AG04450 (cell line): ENCODE results near the gene DDAH2. TPM values are rescaled to one million over a fixed set of nuclear protein-coding genes. Genes with fewer than 3 reads are reported as not detected.

ENCODE experiments used
- CTCF ChIA-PET: fragments of 300-600, 350-600 bp; formaldehyde crosslinking; extraction: SDS; loops from one replicate; lab custom pipeline; 2022; ENCODE audit warnings: antibody characterized with exemption, inconsistent platforms; lab: Charles Lee
- POLR2A ChIA-PET: fragments of 350-600 bp; formaldehyde crosslinking; extraction: SDS; loops from one replicate; lab custom pipeline; 2021; ENCODE audit warnings: antibody characterized with exemption, inconsistent platforms; lab: Yijun Ruan, JAX
- DNase-seq: peaks from one replicate; pipeline ENCODE4 v3.0.0-alpha.2; 2011; ENCODE audit warnings: low read depth, low spot score
- H3K27ac ChIP-seq: one replicate; pipeline ENCODE4 v1.5.1; 2012; ENCODE audit warnings: low read depth, low read length, control low read depth
- H3K27me3 ChIP-seq: one replicate; pipeline ENCODE4 v1.6.0; 2012; ENCODE audit warnings: low read length; ENCODE audit not compliant: control insufficient read depth, insufficient read depth
- H3K4me3 ChIP-seq: 2 replicates; pipeline ENCODE4 v1.5.1; 2011; ENCODE audit warnings: mild to moderate bottlenecking, low read depth, low read length, control low read depth
- H3K9me3 ChIP-seq: 2 replicates; pipeline ENCODE4 v1.5.1; 2012; ENCODE audit warnings: low read length; ENCODE audit not compliant: control insufficient read depth, insufficient read depth
- CTCF ChIP-seq: IDR thresholded peaks from 2 replicates; pipeline ENCODE4 v1.5.1; 2011; ENCODE audit warnings: low read depth, low read length, control low read depth, inconsistent platforms
- polyA plus RNA-seq: library from polyadenylated mRNA; depleted of rRNA; stranded (reverse); fragments of >200 nt; gene quantifications from 2 replicates; pipeline ENCODE4 v1.2.3, GENCODE V29; 2011

Gene DDAH2
- polyA plus RNA-seq, 1 experiment, result 44.4 TPM

DNA sequence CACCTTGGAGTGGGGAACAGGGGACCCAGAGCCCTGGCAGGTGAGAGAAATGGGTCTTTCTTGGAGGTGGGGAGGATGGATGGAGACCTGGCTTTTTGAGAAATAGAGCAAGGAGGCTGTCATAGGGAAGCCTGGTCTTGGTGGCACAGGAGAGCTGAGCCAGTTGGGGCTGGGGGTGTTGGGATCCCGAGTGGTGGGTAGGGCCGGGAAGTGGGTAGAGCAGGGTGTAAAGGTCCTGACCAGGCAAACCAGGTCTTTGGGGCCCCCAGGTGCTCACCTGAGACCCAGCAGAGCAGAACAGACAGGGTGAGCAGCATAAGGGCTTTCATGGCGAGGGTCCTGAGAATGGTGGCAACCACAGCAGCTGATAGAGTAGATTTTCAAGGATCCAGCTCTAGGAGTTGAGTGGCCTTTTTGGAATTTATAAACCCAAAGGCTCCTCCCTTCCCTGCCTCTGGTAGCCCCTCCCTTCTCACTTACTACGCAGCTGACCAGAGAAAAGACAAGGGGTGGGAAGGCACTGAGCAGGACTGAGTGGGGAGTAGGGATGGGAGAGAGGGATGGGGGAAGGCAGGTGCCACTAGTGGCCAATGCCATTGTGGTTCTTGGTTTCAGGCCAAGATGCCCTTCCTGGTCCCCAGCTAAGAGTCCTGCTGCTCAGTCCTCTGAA is 7.6 kb downstream of the DDAH2 start, which contains the start of gene LY6G6C:
TSS of gene LY6G6C (minus strand) at position 396 of the 670 bp plus-strand sequence. CDS start at position 329, 67 bp downstream.
- CTCF ChIA-PET, result no interaction called here
- H3K27ac ChIP-seq, result no peak within 1 kb of the TSS
- no peaks in the 10 kb centered on the region; the same call in 1 of the 2 replicates for H3K9me3 ChIP-seq
- no peak for TF ChIP-seq CTCF
- no peak within 1 kb of the TSS for H3K4me3 ChIP-seq
- no peak for DNase-seq
- peaks cover 13% of the 10 kb centered on the region for H3K27me3 ChIP-seq
- POLR2A ChIA-PET, result interaction anchor here (0.5 kb wide), 1 partner anchor 12 kb away, joined by 3 read pairs; no protein-coding TSS in a partner anchor

DNA sequence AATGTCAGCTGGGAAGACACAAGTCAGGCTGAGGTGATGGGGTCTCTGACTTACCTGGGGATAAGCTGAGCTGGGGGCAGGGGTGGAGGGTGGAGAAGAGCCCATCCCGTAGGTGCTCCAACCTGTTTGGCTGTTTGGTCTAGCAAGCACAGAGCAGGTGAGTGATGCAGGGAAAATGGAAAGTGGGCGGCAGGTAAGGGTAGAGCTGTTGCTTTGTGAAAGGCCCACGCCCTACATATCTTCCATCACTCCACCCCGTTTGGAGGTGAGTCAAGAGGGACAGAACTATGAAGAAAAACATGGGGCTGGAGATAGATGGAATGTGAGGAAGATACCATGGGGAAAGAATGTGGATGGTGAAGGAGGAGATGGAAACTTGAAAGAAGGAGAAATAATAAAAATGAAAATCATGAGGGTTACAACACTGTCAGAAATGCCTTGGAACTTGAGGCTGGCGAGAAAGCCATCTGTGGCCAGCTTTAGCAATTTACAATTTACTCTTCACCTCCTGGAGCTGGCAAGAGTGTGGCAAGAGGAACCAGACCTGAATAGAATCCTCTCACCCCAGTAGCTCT is 8.8 kb downstream of the DDAH2 start:
- no peak overlapping the region for H3K27ac ChIP-seq
- CTCF ChIA-PET, result interaction anchor here (0.7 kb wide), 1 partner anchor 9 kb away, joined by 3 read pairs; no protein-coding TSS in a partner anchor
- TF ChIP-seq CTCF, result no peak
- H3K4me3 ChIP-seq, result no peak overlapping the region
- DNase-seq, result no peak
- POLR2A ChIA-PET, result interaction anchor here (0.6 kb wide), 1 partner anchor 107 kb away, joined by 3 read pairs; the partner anchor contains the start of gene HSPA1B
- H3K27me3 ChIP-seq, result peaks cover 15% of the 10 kb centered on the region
- no peaks in the 10 kb centered on the region; the same call in 1 of the 2 replicates for H3K9me3 ChIP-seq

DNA sequence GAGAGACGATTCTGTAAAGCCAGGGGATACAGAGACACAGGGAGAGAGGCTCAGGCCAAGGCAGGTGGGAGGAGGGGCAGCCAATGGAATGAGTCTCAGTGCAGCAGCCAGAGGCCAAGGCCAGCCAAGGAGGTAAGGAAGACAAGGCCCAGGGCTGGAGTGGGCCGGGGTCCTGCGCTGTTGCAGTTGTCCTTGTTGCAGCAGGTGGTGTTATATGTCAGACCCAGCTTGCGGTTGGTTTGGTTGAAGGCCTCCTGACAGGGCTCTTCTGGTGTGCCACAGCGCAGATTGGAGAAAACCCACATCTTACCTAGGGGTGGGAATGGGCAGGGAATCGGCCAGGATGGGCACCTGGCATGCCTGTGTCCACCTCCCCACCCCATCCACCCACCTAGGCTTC is 10.1 kb downstream of the DDAH2 start:
- Histone ChIP-seq H3K4me3 (no peak overlapping the region), H3K27me3 (peaks cover 22% of the 10 kb centered on the region), H3K27ac (no peak overlapping the region), H3K9me3 (no peaks in the 10 kb centered on the region; the same call in 1 of the 2 replicates)
- no peak for TF ChIP-seq CTCF
- CTCF ChIA-PET, result no interaction called here
- no peak for DNase-seq
- POLR2A ChIA-PET, result no interaction called here

DNA sequence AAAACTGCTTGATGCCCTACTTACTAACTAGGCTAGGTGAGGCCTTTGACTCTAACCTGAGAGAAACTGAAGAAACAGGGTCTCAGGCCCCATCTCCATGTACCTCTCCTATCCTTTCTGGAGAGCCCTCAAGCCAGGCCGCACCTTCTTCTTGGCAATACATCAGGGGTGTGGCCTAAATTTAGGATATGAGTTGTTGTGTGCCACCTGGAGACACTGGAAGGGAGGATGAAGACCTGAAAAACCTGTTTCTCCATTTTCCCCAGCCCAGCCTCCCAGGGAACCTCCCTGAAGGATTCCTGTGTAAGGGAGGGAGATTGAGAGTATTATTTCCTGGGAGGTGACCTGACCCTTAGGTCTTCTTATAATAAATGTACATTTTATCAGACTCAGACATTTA is 10.8 kb downstream of the DDAH2 start:
- CTCF ChIA-PET, result no interaction called here
- no peak for DNase-seq
- H3K27me3 ChIP-seq, result peaks cover 25% of the 10 kb centered on the region
- H3K9me3 ChIP-seq, result no peaks in the 10 kb centered on the region
- no peak overlapping the region for H3K4me3 ChIP-seq
- no peak for TF ChIP-seq CTCF
- no peak overlapping the region for H3K27ac ChIP-seq
- POLR2A ChIA-PET, result no interaction called here
